NAMALWA (cell line): ENCODE data around the gene NKX2-8.
A peak's percentile ranks its signal among the peaks of the same experiment; 100 is the strongest.
"Not testable (repeated sequence)": the region's sequence is repeated elsewhere in the genome, so short reads cannot be mapped to it uniquely, and the experiment has no call there.

Experiments used
- DNase-seq: peaks from one replicate; pipeline ENCODE4 v3.0.0-alpha.2; 2015; ENCODE audit warnings: low spot score

The NKX2-8 gene

DNA sequence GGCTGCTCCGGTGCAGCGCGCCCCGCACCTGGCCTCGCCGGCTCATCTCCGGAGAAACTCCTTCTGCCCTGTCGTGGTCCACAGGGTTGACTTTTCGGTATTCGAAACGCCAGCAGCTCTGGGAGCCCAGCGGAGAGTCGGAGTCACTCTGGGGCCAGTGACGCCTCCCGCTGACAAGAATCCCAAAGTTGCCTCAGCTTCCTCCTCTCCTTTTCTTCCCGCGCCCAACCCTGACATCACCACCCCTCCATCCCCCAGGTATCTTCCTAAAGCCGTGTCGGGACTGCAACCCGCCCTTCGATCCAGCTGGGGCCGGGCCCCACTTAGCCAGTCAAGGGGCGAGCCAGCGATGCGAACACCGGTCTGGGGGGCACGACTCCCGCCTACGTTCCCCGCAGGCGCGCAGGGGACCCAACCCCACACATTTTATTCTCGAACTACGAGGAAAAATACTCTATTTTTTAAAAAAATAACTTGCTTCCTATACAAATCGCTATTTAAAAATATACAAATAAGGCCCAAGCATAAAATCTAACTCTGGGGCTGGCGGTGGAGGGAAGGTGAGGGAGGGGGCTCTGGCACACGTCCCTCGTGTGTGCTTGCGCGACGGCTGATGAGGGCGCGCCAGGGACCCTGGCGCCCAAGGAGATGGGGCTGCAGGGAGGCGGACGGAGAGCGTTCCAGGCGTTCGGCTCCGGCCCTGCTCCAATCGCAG, 2.1 kb downstream of the NKX2-8 start:
- no peak for DNase-seq

DNA sequence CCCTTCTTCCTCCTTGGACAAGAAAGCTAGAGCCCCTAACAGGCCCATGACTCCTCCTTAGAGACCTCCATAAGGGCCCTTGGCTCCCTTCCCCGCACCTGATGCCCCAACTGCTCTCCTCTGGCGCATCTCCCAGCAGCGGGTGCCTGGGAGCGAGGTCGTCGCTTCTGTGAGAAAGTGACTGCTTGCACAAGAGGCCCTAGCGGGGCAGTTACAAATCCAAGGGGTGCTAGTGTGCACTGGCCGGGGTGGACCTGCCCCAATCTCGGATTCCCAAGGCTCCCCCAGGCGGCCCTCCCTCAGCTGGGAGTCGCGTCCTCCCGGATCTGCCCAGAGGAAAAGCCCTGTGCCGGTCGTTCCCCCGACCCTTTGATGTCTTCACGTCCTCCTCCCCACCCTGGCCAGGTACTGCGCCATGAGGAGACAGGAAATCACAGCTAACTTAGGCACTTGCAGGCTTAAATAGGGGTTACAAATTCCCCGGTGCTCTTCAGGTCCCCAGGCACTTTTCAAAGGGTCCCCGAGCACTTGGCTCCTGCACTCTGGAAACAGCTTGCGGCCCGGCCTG, 2.8 kb downstream of the NKX2-8 start:
- no peak for DNase-seq

DNA sequence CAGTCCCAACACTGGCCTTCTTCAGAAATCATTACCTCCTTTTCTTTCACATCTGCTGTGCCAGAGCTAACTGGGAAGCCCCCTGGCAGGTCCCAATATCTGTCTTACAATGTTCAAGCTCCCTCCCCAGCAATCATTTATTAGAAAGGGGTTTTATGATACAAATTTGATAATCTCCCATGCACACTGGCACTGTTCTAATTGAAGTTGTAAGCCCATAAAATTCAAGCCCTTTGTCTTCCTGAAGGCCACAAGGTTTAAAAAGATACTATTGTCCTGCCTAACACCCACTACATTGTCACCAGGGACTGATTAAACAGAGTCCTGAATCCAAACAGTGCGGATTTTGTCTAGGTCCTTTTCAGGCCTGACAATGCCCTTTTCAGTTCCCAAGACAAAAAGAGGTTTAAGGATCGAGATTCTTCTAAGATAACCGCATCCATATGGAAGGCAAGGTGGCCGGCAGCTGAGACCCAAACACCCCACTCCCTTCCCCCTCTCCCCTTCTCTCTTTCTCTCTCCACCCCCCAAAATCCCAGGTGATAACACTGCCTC, 3.3 kb downstream of the NKX2-8 start:
- DNase-seq = no peak

DNA sequence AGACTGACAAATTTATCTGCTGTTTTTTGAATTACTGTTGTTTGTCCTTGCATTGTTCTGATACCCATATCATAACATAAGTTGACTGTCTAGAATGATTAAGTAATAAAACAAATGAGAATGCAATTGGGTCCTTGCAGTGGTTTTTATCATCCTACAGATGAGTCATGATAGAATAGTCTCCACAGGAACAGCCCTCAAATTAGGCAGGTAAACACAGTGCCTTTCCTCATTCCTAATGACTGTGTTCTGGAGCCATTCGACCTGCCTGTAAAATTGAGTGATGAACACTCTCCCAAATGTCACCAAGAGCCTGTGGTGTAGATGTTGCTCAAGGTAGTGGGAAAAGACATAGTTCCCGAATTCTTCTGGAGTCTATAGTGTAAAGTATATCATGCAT, 12.3 kb downstream of the NKX2-8 start:
- no peak for DNase-seq

DNA sequence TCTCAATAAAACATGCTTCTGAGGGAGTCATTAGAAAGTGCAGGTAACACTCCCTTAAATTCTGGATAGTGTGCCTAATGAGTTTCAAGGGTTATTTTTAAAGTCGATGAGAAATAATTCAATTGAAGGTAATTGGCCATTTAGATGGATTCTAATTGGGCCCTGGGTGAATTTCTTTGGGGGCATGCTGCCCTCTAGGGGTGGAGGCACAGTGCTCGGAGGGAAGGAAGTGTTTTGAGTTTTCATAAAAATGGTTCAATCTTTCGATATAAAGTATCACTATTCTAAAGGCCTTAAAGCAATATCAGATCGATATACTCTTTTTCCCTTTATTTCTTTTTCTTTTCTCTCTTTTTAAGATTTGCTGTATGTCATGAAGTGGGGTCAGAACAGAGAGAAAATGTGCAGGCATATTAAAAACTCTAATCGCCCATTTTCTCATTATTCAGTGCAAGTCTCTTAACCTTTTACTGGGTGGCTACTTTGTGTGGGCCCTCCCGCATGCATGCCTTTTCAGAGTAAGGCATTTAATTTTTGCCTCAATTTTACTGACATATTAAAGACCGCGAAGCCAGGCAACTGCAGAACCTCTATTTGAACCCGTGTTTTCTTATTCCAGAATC, 25.5 kb downstream of the NKX2-8 start:
- peak; percentile 43 for DNase-seq

DNA sequence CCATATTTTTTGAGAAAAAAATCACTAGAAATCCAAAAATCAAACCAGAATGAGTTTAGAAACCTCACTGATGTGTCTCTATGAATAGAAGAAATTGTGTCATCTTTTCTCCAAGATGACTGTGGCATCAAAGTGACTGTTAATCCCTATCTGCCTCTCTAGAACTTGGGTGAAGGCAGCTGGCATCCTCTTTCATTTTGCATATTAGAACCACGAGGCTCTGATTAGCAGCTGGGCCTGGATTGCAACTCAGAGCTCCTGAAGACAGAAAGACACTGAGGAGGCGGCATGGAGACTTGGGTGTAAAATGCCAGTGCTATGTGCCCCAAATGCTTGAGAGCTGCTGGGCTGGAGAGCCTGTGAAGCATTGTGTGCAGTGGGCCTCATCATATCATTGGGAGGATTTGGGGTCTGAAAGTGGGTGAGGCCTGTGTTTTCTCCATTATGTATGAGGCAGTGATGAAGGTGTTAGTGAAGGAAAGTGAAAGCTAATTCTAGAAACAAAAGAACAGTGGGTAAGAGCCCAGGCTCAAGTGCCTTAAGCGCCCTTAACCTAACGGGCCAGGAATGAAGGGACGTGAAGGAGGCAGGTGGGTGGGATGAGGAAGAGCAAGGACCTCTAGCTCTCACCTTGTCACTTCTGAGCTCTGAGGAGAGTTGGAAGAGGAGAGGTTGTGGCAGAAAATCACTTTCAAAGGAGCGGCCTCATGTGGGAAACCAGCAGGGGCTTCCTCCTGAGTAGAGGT, 26.2 kb downstream of the NKX2-8 start:
- DNase-seq = no peak

DNA sequence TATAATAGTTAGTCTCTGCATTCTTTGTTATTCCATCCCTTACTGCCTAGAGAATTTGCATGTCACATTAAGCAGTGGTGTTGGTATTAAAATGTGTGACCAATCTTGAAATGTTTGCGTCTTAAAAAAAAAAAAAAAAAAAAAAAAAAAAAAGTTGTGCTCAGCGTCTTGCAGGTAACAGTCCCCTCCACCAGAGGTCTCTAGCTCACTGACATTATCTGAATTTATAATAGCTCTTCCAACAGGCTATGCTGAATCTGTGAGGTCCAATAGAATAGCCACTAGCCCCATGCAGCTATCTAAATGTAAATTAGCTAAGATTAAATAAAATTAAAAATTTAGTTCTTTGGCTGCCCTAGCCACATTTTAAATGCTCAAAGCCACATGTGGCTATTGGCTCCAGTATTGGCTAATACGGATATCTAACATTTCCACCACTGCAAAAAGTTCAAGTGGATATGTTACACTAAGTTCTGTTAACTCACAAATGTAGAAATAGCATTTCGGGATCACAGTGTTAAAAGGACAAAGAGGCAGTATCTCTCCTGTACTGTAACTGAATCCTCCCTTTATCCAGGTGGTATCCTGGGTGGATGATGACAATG, 28.7 kb downstream of the NKX2-8 start:
- peak; percentile 47 for DNase-seq

DNA sequence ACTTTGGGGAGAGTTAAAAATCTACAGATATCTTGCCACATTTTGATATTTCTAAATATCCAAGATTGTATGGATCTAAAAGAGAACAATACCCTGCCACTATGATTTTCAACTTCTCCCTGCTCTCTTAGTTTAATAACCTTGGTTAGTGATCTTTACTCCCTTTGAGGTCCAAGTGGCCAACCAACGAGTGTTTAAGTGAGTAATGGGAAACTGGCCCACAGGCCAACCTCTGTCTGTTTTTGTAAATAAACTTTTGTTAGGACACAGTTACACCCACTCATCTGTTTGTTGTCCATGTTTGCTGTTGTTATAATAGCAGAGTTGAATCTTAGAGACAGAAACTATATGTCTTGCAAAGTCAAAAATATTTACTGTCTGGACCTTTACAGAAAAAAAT, 31.5 kb downstream of the NKX2-8 start:
- no peak for DNase-seq

DNA sequence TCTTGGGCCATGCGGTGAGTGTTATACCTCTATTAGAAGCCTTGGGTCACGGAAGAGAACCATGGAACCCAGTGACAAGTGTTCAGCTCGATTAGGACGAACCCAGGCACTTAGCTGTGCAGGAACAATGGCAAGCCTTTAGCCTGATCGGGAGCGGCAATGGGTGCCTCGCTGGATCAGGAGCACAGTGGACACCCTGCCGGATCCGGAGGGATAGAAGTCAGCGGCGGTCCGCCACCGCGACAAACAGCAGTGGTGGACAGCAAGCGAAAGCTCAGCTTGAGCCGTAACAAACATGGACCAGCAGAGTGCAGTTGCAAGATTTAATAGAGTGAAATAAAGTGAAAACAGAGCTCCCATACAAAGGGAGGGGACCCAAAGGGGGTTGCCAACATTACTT, 38.1 kb downstream of the NKX2-8 start:
- not testable (repeated sequence) for DNase-seq

DNA sequence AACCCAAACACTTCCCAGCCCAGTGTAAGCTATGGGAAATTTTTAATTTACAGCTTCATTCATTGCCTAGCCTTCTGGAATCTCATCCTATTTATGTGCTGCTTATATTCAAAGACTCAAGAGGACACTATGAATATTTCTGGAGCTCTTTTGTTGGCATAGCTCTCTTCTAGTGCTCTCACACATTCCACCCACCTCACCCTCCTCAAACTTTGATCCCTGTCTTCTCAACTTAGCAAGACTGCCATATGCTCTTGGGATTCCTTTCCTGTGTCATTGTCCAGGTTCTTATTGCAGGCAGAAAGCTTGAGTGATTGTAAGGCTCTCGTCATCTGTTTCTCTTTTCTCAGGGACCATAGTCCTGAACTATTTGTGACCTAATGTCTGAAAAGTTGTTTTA, 44.4 kb downstream of the NKX2-8 start:
- no peak for DNase-seq
